NCI-H187 treated with DMSO at 0.1 percent for 48 hours (cell line): ENCODE results near the gene SLC7A9.
A peak's percentile ranks its signal among the peaks of the same experiment; 100 is the strongest.

ENCODE experiments used
- DNase-seq: peaks from one replicate; lab custom pipeline; 2025; lab: John Stamatoyannopoulos, UW

SLC7A9 gene

DNA sequence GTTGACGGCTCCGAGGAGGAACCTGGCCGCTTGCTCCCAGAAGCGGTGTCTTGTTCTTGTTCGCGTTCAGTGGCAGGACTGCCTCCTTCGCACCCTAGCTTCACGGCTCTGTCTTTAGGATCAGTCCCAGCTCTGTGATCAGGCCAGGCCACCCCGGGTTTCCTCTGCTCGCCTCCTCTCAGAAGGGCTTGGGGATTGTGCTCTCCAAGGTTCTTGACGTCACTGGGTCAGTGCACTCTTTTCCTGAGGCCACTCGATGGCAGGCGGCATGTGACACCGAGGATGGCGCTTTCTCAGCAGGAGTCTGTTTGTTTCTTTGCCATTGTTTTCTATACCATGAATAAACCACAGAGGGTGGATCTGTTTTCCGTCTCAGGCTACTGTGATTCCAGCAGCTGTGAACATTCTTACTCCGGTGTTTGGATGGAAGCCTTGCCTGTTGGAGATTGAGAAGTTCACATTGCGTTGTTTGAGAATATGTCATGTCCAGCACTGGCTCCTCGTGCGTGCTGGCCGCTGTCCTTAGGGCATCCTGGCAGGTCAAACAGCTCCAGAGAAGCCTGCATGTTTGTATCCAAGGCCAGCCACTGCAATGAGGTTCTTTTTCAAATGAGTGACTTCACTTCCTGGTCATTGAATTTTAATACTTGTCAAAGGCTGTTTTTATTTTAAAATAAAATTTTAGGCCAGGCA is 44.5 kb downstream of the SLC7A9 start:
- DNase-seq = peak; percentile 49

DNA sequence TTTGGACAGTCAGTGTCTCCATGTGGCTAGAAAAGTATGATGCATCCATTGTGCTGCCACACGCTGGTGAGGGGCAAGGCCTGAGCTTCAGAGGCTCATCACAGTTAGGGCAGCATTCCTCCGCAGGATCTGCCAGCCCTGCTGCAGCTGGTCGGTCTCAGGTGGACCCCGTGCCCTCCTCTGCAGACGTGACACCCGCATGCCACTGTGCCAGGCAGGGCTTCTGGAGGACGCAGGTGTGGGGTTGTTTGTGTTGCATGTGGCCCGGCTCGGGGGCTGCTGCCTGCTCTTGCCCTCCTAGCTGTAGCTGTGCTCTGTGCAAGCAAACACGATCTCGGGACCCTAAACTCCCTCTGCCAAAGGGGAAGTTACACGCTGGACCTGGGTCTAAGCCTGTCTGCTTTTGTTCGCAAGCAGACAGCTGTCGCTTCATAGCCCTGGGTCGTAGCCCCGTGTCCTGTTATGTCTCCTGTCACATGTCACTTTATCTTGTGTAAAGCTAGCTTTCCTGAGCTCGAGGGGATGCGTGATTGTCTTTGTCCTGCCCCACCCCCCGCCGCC is 45.3 kb downstream of the SLC7A9 start:
- DNase-seq = no peak

DNA sequence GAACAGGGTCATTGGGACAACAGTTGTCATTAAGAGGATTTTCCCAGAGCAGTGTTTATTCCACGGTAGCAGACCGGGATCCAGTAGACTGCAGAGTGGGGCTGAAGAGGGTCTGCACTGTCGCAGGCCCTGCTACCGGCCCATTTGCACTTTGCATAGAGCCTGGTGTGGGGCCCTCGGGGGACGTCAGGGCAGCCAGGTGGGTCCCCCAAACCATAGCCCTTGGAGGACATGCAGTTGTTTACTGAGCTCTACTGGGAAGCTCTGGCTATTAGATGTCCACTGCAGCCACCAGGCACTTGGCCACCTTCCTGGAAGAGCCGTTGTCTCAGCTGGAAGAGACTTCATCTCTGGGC is 45.8 kb downstream of the SLC7A9 start:
- no peak for DNase-seq

DNA sequence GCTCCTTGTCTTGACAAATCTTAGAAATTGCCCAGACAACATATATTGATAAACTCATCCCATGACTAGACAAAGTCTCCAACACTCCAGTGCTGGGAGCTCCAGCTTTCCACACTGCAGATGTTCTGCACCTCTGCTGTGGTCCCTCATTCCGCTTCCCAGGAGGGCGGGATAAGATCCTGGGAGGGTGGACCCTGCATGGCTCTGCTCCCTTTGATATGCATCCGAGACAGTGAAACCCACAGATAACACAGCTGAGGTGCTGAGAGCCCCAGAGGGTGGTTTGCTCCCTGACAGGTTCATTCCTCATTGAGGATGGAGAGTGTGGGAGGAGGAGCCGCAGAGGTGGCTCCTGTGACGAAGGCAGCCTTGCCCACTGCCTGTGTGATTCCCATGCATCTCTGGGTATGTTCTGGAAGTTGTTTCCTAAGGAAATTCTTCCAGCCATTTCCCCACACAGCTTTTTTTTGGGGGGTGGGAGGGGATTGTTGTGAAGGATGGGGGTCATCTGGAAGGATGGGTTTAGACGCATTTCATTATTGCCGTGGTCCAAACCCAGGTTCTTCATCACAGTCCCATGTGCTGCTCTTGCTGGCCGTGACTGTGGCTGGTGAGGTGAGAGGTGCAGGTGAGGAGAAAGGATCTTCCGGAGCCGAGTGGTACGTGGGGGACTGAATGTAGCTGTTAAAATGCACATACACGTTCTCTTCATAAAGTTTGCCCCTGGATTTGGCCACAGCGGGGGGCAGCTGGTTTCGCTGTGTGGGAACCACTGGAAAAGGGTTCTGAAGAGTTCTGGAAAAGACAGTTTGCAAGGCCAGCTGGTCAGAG is 46.4 kb downstream of the SLC7A9 start:
- DNase-seq = no peak

DNA sequence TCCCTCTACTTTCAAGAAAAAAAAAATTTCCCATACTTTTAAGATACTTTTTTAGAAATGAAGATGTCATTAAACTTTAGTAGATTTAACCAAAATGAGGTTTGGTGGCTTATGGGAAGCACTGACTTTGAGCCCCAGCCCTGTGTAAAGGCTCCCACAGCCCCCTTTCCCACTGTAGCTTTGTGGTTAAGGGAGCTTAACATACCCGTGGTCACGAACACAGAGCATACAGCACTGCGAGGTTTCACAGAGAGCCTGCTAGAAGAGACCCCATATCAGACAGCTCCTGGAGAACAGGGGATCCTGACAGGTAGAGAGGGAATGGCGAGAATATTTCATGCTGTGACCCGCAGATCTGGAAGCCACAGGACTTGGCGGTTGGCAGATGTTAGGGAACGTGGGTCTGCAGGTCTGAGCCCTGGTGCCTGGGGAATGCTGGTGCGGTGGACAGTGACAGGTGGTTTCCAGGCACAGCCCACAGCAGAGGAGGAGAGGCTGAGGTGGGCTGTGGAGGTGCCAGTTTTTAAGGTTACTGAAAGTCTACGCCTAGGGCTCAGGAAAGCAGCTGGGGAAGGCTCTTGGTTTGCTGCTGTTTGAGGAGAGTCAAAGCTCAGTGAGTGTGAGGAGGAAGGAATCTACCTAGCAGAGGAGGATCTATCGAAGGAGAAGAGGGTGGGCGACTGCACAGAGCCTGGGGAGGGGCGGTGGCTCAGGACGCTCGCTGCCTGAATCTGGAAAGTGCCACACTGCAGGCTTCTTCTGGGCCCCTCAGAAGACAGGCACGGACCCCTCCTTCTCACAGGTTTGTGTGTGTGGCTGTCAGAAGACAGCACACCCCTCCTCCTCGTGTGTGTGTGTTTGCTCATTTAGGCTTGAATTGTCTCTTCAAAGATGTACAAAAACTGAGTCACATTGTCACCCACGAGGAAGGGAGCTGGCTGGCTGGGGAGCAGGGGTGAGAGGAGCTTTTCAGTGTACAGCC is 49.9 kb downstream of the SLC7A9 start:
- DNase-seq = no peak

DNA sequence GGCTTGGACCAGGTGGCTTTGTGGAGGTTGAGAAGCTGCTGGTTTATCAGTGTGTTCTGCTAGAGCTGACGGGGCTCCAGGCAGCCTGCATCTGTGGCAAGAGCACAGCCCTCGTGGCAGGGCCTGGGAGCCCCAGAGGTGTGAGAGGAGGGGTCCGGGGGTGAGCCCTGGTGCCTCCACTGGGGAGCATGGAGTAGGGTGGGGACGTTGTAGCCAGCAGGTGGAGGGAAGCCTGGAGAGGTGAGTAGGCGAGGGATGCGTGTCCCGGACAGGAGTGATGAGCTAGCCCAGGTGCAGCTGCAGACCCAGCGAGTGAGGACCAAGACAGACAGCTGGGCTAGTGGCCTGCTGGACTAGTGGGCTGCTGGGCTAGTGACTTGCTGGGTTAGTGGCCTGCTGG is 51.0 kb downstream of the SLC7A9 start:
- no peak for DNase-seq

DNA sequence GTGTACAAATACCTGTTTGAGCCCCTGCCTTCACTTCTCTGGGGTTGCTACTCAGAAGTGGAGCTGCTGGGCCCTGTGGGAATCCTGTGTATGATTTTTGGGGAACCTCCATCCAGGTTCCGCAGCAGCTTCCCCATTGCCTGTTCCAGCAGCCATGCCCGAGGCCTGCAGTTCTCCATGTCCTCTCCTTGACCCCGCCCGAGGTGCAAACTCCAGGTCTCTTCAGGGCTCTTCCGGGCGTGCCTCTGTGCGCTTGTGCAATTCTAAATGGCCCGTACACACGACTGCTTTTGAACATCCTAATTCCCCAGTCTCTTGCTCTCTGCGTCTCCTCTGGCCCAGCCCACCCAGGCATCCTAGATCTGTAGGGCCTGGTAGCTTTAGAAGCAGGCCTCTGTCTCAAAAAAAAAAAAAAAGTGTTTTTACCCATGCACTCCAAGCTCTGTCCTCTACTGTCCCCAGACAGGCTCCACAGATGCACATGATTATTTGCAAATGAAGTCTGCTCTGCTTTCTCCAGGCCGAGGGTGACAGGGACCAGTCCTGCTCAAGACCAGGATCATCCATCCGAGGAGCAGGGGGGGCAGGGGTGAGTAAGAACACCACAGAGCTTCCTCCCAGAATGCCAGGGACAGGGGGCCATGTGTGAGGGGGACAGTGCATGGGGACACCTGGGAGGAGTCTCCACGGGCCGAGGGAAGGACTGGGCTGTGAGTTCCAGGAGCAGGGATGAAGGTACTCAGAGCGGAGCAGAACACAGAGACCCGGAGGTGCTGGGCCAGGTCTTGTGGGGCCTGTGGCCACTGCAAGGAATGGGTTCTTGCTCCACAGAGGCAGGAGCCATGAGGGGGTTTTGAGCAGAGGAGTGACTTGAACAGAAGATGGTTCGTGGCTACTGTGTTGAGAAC is 51.7 kb downstream of the SLC7A9 start:
- DNase-seq = peak; percentile 20

DNA sequence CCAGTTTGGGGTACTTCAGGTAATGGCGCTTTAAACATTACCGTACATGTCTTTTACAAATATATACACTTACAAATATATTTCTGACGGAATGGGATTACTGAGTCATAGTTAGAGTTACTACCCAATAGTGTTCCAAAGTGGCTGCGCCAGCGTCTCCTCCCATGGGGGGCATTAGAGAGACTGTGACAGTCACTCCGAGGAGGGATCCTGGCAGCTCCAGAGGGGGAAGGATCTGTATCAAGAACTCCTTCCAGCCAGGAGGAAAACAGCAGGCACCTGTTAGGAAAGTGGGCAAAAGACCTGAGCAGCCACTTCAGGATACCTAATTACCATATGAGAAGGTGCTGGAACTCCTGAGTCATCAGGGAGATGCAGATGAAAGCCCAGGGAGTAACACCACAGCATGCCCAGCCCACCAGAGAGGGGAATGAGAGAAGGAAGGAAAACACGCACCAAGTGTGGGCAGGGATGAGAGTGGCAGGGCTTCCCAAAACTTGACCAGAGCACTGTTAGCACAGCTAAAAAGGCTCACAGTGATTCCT is 52.9 kb downstream of the SLC7A9 start:
- no peak for DNase-seq

DNA sequence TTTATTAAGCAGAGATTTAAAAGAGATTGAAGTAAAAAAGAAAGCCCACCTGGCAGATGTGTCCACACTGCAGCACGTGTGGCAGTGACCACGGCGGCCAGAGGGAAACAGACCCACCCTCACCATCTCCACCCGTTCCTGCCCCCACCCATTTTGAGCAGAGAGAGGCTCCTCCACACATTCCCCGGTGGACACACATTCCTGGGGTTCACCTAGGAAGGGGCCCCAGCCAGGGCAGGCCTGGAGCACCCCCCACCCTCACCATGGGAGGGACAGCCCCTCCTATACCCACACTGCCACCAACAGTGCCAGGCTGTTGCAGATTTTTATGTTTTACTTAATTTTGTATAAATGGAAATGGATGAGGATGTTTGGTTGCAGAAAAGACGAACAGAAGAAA is 54.9 kb downstream of the SLC7A9 start:
- no peak for DNase-seq

DNA sequence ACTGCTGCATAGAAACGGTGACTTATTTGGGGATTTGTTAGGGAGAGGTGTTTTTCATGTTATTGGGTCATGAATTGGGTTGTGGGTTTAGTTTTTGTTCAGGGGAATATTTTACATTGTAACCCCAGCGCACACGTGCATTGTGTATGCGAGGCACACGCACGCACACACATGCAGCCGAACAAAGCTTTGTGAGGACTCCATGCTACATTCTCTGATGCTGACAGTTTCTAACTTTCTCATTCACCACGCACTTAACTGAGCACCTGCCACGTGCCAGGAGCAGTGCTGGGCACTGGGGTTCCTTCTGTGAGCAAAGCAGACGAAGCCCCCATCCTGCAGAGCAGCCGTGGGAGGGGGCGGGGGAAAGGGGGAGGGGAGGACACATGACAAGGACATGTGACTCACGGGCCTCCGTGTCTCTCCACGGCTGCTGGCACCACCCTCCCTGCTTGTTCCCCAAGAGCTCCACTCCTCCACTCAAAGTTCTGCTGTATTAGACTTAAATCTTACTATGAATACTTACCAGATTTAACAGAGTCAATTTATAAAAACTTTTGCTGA is 55.6 kb downstream of the SLC7A9 start:
- no peak for DNase-seq

DNA sequence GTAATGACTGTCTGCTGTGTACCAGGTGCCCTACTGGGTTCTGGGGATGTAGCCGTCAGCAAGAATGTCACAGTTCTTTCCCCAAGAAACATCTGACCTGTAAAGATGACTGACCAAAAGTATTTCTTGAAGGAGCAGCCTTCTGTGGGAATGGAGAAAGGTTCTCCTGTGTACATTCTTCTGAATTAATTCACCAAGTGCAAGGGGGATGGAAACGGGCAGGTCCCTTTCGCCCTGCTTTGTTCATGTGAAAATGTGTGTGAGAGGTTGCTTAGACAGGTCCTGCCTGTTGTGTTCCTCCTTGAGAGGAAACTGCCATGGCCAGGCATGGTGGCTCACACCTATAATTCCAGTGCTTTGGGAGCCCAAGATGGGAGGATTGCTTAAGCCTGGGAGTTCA is 57.0 kb downstream of the SLC7A9 start:
- no peak for DNase-seq

DNA sequence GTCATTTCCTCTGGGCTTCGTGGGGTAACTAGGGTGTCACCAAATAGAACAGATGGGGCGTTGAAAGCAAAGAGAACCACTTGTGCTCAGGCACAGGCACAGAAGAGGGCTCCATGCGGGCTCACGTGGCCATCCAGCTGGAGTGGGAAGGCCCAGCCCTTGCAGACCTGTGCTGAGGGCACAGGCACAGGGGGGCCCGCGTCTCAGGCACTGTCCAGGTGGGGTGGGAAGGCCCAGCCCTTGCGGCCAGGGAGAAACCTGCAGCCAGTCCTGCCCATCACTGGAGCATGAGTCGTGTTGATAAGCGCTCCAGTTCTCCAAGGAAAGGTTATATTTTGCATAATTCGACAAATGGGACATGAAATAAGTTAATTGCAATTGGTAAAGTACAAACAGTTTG is 57.5 kb downstream of the SLC7A9 start:
- DNase-seq = no peak

DNA sequence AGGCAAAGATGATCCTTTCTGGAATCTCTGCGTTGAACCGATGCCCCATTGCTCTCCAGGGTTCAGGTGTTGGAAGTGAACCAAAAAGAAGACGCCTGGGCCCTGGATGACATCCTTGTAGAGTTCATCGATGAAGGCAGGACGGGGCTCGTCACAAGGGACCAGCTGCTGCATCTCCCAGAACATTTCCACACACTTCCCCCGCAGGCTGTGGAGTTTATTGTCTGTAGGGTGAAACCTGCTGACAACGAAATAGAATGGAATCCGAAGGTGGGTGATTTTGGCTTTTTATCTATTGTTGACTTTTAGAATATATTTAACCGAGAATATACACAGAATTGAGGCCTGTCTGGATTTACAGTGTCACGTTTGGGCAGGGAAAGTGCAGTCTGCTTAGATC is 58.4 kb downstream of the SLC7A9 start:
- DNase-seq = no peak

DNA sequence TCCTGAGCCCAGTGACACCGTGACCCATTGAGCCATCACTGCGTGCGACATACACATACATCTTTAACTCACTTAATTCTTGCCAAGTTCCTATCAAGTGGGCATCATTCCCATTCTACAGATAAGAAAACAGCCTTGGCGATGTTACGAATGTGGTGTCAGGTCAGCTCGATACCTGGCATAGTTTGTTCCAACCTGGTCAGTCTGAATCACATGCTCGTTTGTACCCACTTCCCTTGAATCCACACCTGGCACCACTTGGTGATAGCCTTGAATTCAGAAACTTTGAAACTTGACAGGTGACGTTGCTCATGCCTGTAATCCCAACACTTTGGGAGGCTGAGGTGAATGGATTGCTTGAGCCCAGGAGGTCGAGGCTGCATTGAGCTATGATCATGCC is 59.1 kb downstream of the SLC7A9 start:
- no peak for DNase-seq

DNA sequence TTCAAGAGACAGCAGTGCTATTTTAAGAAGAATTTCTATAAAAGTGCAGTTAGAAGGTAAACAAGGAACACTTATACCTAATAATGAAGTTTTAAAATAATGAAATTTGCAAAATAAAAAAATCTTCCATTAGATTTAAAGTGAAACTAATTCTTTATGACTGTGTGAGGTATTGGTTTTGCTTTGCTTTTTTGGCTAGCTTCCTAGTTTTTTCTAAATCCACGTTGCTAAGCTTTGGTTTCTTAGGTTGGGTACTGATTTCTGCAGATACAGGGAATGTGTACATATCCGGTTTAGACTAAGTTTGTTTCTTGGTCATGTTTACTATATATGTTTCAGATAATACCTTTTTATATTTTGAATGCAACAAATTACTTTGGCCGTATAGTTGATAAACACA is 59.8 kb downstream of the SLC7A9 start:
- DNase-seq = no peak

DNA sequence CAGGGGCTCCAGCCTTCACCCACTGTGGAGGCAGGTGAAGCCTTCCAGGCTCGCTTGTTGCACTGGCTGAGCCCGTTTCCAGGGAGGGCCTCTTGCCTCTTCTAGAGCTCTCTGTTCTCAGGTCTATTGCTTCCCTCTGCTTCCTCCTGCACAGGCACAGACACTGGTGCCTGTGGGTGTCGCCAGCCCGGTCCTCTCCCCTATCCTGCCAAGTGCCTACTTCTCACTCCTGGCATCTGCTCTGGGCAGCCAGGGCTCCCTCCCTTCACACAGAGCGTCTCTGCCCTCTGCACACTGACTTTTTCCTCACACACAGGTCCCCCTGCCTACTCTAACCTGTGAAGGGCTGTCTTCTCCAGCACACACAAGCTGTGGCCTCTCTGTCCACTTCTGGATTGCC is 60.3 kb downstream of the SLC7A9 start:
- DNase-seq = no peak

DNA sequence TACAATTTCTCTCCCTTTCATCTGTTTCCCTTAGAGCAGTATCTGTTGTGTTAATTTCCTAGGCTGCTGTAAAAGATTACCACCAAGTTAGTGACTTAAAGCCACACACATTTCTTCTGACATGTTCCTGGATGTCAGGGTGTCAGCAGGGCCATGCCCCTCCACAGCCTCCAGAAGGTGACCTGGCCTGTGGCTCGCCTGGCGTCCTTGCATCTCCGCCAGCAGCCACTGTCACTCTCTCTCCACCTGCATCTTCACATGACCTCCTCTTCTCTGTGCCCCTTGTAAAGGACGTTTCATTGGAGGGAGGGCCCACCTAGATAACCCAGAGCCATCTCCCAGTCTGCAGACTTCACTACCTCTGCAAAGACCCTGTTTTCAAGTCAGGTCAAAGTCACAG is 61.3 kb downstream of the SLC7A9 start:
- no peak for DNase-seq

DNA sequence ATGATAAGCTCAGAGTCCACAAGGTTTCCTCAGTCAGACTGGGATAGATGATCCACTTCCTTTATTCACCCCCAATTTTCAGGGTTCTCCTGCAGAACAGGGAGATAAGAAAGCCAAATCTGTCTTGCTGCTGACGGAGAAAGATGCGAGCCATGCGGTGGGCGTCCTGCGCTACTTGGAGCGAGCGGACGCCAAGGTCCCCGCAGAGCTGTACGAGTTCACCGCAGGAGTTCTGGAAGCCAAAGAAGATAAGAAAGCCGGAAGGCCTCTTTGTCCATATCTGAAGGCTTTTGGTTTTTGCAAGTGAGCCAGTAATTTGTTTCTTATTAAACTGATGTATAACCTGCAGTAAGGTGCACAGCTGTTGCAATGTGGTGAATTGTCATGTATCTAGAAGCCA is 66.7 kb downstream of the SLC7A9 start:
- DNase-seq = no peak

DNA sequence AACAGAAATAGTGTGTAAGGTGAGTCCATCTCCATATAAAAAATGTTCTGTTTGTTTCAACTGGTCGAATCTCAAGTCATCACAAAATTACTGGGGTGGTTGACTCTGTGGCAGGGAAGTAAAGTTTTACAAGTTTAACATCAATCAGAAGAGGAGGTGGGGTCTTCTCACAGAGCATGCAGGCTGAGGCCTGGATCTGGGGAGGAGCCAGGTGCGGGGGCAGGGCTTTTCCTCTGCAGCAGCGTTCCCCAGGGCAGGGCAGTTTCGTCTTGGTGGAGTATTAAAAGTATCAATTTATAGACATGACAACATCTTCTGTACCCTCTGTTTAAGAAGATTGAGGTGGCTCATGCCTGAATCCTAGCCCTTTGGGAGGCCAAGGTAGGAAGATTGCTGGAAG is 68.8 kb downstream of the SLC7A9 start:
- no peak for DNase-seq

DNA sequence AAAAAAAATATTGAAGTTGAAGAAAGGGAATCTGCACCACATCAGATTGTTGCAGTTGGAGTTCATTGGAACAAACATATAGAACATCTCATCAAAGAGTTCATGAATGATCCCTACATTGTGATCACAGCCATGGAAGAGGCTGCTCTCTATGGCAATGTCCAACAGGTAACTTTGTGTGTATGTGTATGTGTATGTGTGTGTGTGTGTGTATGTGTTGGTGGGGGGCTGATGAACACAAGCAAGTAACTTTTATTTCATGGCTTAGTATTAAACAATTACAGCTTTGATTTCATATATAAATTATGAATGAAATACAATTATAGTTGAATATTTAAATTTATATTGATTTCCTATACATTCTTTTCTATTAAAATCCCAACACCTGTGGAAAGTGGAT is 69.4 kb downstream of the SLC7A9 start:
- no peak for DNase-seq

DNA sequence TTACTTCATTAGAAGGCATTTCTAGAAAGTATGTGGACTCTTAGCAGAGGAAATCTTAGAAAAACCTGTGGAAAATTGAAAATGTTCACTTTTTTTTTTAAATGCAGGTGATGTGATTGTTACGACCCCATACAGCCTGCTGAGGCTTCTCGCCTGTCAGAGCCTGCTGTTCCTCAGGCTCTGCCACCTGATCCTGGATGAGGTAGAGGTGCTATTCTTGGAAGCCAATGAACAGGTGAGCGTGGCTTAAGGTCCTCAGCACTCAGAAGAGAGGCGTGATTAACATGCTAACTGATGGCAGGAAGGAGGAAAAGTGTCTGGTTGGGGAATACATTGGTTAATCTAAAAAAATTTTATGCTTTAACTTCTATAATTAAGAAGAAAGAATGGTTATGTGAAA is 71.4 kb downstream of the SLC7A9 start:
- no peak for DNase-seq
